SIG-M5 treated with dmso at 0.1 percent for 504 hours (cell line): ENCODE data around the gene CCDC39.

Source experiments
- DNase-seq: peaks from one replicate; lab custom pipeline; 2025; ENCODE audit not compliant: unreplicated experiment; lab: John Stamatoyannopoulos, UW

CCDC39 gene

DNA sequence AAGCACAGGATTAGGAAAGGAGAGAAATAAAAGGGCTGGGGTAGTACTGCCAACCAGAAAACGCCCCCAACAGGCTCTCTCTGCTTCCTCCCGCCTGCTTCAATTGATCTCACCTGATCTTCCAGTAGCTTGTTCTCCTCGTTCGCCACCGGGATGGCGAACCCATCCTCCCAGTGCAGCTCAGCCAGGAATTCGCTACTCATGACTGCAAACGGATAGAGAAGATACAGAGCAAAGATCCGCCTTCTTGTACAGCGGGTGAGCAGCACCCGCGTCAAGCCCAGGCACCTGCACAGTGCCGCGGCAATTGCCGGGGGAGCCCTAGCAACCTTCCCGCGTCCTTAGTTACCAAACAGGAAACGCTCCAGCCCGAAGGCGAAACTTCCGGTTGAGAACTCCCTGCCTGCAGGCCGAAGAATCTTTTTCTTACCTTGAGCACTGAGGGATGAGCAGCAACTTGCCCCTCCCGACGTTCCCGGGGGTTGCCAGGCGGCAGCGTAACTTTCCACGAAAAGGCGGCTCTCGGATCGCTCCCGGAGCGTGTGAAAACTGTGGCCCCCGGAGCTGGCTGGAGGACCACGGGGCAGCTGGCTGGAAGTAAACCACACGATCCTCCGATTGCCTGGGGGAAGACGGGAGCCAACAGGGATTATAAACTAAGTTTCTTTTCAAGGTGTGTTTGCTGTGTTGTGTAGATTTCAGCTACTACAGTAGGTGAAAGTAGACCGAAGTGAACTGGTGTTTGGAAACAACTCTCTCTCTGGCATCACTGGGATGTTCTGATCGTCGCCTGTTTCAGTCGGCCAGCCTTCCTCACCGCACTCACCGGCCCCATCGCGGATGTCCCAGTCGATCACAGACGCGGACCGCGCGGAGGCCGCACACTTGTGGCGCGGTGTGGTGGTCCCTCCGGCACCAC is at the start of gene CCDC39:
Gene CCDC39, minus strand, starts transcription at position 312 of the 919 bp plus-strand sequence. Its CDS starts 109 bp downstream, at position 203.
- peak; percentile 58 for DNase-seq

DNA sequence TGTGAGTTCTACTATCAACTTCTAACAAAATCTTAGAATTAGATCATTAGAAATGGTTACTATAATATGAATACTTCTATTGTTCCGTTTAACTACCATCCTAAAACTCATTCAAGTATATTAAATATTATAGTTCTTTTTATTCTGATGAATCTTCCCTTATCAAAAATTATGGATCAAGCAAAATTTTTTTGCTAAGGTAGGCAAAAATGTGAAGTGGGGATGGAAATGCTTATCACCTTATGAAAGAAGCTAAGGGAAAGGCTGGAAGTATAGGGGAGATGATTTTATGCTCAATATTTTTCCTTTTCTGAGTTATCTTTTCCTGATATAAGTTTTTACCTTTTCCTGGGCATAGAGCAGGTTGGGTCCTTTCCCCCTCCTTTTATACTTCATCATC is 40.7 kb upstream of the CCDC39 start:
- DNase-seq, result no peak

DNA sequence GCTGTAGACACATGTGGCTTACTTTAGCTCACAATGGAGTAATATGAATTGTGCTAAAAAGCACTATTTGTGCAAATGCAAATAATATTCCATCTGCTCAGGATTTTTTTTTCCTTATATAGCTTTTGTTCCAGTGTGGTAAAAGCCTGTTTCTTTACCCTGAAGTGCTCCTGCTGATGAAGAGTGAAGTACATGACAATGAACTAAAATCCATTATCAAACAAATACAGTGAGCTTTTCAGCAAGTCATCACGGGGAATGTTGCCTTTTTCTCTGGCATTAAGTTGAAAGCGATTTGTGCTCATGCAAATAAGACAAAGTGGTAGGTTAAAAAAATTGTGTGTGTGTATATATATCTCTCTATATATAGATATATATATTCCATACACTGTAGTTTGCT is 28.6 kb upstream of the CCDC39 start:
- DNase-seq, result no peak

DNA sequence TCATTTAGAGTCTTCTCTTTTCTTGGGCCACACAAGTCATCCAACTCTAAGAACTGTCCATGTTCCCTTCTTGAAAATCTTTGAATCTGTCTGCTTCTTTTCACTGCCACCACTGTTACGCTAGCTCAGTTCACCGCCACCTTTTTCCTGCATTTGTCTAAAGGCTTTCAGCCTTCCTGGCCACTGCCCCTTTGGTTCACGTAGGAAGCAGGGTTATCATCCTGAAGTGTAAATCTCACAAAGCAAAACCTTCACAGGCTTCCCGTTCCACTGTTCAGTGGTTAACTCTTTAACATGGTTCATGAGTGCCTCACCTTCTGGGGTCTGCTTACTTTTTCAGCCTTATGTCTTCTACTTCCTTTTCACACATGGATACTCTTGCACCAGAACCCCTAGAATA is 26.3 kb upstream of the CCDC39 start:
- DNase-seq, result no peak

DNA sequence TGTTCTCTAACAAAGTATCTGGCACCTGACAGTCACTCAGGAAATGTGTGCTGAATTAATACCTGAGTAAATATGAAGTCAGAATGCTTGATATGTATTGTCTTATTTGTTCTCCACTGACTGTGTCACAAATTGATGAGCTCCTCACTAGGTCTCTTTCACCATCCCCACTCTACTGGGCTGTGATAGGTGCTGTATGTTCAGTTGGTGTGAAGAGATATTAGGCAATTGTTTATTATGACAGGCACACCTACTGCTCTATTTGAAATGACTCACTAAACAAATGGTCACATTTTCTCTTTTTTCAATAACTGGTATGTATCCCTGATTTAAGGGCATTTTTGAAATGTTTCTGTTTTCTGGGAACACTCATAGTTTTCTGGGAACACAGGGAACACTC is 25.2 kb upstream of the CCDC39 start:
- DNase-seq, result no peak

DNA sequence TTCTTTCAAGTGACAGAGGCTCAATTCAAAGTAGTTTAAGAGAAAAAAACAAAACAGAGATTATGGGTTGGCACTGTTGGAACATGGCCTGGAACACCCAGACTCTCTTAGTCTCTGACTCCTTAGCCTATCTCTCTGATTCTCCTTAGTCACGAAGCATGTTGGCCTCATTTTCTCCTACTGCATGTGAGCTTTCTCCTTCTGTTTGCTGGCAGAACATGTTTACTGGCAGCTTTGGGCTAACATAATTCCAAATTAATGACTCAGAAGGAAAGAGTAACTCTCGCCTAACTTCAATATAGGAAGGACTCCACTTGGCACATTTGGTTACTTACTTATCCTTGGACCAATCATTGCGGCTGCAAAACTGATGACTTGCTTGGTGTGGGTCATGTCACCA is 21.7 kb upstream of the CCDC39 start:
- no peak for DNase-seq

DNA sequence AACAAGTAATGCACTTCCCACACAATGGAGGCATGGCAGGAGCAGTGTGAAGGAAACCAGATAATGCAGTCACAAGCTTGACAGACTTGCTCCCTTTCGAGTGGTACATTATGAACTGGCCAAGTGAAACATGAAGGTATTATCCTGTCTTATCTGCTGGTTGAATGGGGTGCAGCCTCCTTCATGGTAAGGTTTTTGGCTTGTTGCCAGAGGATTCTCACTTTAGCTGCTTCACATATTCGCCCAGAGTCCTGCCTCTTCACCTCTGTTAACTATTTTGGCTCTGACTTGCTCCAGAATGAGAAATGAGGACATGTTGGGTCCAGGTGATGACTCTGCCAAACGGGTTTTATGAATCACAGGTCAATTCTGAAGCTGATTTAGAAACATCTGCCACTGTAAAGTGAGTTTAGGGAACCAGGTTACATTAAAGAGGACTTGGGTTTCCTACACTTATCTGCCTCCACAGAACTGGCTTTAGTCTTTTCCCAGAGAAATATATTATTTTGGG is 19.5 kb upstream of the CCDC39 start:
- DNase-seq, result no peak

DNA sequence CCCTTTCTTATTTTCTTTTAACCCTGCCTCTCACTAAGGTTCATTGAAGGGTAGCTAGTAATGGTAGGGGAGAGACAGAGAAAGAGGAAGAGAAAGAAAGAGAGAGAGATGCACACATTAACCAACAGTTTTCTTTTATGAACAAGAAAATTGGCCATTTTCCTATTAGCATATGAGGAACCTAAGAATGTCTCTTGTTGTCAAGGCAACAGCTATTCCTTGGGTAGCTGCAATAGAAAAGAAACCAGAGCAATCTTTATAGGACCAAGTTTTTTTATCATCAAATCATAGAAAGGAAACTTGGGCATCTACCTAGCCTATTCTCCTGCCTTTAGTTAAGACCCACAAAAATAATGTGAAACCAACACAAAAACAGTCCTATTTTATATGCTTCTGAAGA is 15.0 kb upstream of the CCDC39 start:
- DNase-seq, result peak; percentile 25

DNA sequence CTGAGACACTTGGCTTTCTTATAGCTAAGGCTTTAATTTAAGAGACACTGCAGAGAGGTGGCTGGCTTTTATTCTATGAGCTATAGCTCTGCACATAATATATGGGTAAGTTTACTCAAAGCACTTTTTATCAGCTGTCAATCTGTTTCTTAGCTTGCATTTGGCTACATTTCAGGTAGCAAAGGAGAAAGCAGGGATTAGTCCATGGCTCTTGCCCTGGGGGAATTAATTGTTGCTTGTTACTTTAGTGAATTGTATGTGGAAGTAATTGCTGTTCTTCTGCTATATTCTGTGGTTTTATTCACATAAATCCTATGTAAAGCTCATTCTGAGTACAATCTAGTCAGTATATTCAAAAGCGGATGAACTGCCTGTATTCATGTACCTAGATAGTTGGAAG is 14.4 kb upstream of the CCDC39 start:
- no peak for DNase-seq

DNA sequence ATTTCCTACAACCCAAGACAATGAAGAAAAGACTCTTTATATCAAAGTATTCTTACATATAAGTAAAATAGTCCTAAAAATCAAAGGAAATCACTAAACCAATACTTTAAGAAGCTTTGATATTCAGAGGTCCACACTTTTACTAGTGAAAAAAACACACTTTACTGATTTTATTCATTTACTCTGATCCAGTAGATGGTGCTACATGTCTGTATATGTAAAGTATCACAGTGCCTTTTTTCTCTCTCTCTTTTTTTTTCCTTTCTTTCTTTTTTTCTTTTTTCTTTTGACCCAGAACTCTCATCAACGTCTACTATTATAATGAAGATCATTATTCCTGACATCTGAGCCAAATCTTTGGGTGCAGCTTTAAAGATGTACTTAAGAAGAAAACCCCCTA is 10.8 kb upstream of the CCDC39 start:
- no peak for DNase-seq

DNA sequence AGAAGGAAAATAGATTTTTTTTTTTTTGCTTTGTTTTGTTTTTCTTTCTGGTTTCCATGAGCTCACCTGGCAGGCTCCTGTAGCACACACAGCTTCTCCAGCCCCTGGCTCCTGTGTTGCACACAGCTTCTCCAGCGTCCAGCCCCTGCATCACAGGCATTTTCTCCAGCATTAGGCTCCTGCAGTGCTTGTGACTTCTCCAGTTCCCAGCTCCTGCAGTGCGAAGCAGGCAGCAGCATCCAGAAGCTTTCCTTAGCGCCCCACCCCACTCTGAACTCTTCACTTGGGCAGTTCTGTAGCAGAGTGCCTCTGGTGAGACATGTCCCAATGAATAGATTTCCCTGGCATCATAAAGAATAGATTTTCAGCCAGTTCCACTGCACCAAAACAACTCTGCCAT is 5.5 kb upstream of the CCDC39 start:
- DNase-seq, result no peak

DNA sequence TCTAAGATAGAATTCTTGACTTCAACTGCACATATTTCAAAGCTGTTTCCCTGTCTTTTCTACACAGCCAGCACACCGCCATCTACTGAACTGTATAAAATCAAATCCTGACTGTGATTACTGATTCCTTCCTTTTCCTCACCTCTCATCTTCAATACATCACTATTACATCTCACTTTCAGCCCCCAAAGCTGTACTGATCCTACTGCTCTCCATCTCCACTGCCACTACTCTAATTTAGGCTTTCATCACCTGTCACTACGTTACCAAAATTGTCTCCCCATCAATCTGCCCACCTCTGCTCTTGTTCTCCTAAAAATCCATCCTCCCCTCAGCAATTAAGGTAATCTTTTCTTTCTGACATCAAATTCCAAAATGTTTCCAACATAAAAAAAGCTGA is 4.5 kb upstream of the CCDC39 start:
- DNase-seq, result no peak

DNA sequence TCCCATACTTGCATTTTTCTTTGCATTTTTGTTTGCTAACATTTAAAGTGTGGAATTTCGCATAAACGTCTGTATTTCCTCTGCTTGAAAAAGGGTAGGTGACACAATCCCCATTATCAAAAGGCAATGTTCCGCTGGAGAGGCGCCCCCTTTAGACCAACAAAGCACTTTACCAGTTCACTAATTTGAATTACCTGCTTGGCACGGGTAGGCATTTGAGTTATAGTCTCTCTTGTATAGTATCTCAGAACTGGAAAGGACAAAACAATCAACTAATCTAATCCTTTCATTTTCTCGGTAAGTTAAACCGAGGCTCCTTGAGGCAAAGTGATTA is 775 bp upstream of the CCDC39 start:
- peak; percentile 49 for DNase-seq

DNA sequence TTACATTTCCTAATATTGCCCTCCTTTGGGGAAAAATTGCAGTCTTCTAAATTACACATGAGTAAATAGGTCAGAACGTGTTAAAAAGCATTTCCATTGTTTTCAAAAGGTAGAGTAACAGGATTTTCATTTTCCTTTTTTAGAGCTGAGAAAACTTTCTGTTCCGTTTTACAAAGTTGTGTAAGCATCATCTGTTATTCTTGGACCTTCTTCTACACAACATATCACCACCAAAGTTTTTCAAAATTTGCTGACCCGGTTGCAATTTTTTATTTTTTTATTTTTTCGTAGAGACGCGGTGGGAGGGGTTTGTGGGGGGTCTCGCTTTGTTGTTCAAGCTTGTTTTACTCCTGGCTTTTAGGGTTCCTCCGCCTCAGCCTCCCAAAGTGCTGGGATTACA is 1.1 kb downstream of the CCDC39 start:
- peak; percentile 35 for DNase-seq

DNA sequence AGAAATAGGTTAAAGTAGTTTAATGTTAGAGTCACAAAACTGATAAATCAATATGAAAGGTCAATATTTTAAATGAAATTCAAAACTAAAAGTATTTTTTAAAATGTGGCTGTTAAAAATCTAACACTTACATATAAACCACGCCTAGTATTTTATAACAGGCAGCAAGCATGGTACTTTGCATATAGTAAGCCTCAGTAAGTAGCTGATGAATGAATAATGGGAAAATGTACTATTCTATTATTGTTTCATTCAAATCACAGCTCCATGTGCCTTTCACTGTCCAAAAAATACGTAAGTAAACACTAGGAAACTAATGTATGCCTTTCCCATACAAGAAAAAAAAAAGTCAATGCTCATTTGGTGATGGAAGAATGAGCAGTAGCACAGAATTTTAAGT is 17.8 kb downstream of the CCDC39 start:
- no peak for DNase-seq

DNA sequence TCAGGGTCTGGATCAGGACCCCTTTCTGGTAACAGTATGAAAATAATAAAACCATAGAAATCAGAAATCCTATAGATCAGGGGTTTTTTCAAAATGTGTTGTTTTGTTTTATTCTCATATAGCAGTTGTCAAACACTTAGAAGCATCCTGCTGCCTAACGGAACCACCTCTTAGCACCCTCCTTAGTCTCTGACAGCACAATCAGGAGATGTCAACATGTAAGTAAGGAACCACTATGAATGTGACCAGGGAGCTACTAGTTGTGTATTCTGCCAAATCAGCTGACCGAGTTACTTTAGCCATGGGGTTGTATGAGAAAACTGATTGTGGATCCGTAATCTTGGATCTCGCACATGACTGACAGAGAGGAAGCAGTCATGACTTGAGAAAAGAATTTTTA is 22.2 kb downstream of the CCDC39 start:
- DNase-seq, result no peak

DNA sequence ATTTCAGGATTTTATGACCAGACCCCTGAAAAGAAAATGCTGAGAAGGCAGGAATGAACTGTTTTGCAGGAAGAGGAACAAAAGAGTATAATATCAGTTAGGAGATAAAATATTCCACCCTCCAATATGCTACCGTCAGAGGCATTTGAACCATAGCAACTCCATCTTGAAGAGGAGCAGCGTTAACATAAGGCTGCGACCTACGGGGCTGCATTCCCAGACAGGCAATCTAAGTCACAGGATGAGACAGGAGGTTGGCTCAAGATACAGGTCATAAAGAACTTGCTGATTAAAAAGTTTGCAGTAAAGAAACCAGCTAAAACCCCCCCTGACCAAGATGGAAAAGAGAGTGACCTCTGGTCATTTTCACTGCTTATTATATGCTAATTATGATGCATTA is 22.9 kb downstream of the CCDC39 start:
- DNase-seq, result no peak

DNA sequence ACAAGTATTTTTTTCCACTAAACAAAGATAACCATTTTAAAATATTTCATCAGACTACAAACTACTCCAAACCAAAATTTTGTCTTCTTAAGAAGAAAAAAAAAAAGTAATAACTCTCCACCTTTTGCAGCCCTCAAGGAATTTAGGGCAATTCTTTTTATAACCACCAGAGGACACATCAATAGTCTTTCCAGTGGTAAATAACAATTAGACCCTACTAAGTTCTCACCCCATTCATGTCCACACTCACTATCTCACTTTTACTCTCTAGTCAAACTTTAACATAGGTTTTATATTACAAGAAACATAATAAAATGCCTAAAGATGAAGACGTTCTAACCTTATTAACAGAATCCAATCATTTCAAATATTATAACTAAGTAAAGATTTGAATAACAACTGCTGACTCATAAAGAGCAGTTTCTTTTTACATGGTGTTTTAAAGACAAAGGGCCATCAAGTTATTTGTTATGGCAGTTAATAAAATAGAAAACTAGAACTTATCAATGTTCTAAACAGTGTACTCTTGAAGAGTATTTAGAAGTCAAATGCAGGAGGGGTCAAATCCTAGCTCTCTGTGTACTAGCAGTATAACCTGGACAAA is 33.0 kb downstream of the CCDC39 start:
- peak; percentile 3 for DNase-seq

DNA sequence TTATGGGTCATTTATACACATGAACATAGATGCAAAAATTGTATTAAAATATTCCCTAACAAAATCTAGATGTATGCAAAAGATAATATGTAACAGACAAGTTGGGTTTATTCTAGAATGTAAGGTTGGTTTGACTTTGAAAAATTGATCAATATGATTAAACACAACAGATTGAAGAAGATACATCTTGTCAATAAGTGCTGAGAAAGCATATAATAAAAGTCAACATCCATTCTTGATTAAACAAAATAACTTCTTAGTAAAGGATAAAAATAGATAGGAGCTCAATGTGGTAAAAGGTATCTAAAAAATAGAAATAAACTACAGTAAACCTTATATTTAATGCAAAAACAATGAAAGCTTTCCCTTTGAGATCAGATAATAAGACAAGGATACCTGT is 38.3 kb downstream of the CCDC39 start:
- no peak for DNase-seq

DNA sequence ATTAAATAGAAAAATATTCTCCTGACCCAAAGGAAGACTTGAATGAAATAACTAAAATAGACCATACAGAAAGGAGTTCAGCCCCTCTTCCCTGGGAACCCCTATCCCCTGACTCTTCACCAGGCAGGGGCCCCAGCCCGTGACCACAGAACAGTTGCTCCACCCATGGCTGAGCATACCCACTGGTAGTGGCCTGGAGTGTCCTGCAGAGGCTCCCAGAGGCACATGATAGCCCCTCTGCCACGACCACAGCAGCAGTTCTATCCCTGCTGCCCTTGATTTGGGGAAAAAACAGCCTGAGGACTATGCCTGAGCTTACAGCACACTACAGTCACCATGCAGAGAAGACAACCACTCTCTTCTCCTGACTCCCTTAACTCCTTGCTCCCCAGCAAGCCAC is 45.6 kb downstream of the CCDC39 start:
- DNase-seq, result no peak

DNA sequence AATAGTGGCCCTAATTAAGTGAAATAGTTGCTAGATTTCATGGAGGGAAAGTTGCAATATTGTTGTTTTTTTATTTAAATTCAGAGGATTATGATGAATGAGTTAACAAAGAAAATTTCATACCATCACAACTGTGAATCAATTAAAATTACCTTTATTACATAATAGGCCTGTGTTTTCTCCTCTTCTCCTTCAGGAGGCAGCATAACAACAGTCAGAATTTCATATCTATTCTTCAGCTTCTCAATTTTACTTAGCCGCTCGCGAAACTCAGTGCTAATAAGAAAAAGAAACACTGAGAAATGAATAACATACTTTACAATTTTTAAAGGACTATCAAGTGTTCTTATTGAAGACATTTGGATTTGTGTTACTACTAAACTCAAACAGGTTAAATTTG is 48.0 kb downstream of the CCDC39 start:
- no peak for DNase-seq

DNA sequence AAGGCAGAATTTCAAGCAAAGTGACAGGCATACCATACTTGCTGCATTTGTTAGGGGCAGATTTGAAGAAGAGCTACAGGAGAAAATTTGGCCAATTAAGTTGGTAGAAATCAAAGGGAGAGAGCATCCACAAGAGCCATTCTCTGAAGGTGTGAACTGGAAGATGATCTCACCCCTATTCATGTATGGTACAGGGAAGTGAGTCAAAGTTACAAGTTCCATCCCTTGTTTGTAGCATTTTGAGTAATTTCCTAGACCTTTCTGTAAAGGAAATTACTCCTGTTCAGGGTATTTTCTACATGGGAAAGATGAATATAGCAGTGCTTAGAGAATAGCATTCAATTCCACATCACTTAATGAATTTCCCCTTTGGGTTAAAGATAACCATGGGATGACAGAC is 48.9 kb downstream of the CCDC39 start:
- no peak for DNase-seq

DNA sequence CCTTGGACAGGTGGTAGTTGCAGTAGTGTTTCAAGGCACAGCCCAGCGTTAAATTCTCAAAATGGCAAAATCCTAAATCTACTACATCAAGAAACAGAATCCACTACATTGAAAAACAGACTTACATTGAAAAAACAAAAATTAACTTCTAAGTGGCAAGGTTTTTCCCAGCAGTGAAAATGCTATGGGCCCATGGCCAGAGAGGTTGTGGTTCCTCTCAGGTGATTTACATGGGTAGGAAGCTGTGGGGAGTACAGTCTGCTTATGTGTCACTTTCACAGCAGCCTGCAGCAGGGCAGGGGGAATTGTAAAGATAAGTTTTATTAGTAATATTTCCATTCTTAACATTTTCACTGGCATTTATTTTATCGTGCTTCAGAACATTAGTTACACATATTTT is 52.4 kb downstream of the CCDC39 start:
- no peak for DNase-seq
